Hypothalamus (tissue), 51 donors: ENCODE measurements around the gene KCNK17.

Source experiments
- DNase-seq, 51 donors: peaks; one replicate each; lab custom pipeline; 2025; lab: John Stamatoyannopoulos, UW

The KCNK17 gene

DNA sequence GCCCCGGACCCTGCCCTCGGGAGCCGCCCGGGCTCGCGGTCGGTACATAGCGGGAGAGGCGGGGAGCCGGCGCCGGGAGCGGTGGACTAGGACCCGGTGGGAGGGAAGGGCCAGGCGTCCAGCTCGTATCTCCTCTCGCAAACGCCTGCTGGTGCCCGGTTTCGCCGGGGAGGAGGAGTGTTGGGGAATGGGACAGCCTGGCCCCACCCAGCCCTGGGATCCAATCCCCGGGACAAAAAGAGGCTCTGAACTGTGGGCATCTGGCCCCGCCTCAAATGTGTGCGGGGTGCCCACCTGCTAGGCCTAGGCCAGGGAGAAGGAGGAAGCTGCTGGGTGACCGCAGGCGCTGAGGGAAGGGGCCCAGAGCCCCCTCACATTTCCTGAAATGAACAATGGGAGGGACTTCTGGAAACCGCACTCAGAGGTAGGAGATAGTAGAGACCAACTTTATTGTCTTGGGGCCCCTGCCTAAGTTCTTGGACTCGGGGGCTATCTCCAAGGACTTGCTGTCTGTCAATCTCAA, at the start of gene KCNK17:
Gene KCNK17 (minus strand): TSS at position 147 of the 523 bp plus-strand sequence. CDS start 99 bp downstream, at position 48.
- no peak for DNase-seq

DNA sequence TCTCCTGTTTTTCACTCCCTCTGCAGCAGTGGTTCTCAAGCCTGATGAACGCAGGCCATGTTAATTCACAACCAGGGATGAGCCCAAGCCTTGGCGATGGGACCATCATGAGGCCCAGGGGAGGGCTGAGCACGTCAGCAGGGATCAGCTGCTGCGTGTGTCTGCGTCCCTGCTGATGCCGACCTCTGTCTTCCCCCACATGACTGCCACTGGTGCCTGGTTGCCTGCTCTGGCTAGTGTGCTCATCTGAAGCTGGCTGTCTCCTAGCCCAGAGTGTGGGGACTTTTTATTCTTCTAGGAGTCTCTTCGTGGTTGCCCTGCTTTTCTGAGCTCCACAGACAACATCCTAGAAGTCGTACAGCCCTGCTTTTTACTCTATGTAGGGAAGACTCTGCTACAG, 49.1 kb upstream of the KCNK17 start:
- DNase-seq = no peak

- peak in 20 of 51 donors; percentile 15 to 79 (median 44) for DNase-seq
Observed at GRCh38 chr6:39362487-39362865, 48.3 kb upstream of the KCNK17 start.

- DNase-seq = peak in 49 of 51 donors; percentile 13 to 81 (median 58)
Observed at GRCh38 chr6:39361657-39362486, 47.7 kb upstream of the KCNK17 start.

GRCh38 chr6:39360378-39360777, 46.2 kb upstream of the KCNK17 start:
- no peak for DNase-seq

DNA sequence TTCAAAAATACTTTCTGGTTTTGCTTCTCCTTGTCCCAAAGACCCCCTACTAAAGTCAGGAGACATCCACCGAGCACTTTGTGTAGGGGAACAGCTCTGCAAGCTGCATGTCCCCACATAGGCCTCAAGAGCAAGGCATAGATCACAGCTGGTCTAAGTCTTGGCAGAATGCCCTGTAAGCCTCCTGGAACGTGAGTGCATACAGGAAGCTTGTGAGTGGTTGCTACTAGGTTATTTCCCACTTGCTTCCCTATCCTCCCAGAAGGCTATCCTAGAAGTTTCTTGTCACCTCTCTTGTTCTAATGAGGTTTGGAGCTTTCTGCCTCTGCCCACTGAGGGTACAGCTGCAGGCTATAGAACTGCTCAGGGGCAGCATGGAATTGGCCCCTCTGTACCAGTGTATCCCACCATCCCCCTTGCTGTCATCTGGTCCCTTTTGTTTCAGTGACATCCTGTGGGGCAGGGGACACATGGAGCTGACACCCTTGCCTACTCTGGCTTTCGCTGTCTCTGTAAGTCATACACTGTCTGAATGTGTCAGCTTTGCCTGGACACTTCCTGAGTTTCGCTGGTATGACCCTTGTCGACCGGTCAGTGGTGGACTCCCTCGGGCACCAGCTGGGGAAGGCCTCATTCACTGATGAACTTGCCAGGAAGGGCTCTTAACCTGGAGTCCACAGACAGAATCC, 43.9 kb upstream of the KCNK17 start:
- DNase-seq = no peak

- no peak for DNase-seq
Observed at GRCh38 chr6:39353698-39354315, 39.6 kb upstream of the KCNK17 start.

DNA sequence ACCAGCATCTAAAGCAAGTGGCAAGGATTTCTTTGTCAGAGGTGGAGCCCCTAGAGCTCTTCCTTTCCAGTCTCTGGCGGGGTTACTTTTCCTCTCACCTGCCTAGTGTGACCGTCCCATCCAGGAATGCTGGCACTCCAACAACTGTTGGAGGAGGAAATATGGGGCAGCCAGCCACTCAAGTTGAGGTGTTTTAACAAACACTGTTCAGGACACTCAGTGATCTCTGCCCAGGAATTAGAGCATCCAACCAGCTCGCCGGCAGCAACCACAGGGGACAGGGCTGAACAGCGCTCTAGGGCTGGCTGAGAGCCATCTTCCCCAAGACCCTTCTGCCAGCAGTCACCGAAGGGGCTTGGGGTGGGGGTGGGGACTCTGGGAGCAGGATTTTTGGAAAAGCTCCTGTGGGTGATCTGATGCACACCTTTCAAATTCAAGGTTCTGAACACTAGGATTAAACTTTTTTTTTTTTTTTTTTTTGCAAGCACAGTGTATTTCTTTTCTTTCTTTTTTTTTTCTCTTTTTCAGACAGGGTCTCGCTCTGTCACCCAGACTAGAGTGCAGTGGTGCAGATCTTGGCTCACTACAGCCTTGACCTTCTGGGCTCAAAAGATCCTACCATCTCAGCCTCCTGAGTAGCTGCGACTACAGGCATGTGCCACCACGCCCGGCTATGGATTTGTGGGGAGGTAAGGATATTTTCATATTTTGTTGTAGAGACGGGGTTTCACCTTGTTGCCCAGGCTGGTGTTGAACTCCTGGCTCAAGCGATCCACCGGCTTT, 36.7 kb upstream of the KCNK17 start:
- no peak for DNase-seq

DNA sequence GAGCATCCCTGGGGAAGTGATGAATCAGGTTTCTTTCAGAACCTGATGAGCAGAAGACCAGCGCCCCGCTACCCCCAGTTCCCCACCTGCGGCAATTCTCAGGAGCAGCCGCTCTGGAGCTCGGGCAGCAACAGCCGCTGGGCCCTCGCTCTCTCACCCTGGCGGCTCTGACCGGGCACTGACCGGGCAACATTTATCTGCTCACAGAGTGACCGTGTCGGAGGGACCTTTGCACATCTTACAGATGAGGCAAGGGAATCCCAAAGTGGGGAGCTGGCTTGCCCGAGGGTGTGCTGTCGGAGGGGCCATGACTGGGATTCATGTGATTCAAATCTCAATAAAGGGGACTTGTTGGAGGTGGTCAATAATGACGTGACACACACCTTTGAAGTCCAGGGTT, 34.5 kb upstream of the KCNK17 start:
- no peak for DNase-seq

GRCh38 chr6:39347906-39348585, 33.8 kb upstream of the KCNK17 start:
- DNase-seq = peak in 42 of 51 donors; percentile 8 to 76 (median 49)

GRCh38 chr6:39347206-39347605, 33.0 kb upstream of the KCNK17 start:
- no peak for DNase-seq

- no peak for DNase-seq
Observed at GRCh38 chr6:39344821-39345280, 30.6 kb upstream of the KCNK17 start.

- no peak for DNase-seq
Observed at GRCh38 chr6:39343396-39343870, 29.2 kb upstream of the KCNK17 start.

DNA sequence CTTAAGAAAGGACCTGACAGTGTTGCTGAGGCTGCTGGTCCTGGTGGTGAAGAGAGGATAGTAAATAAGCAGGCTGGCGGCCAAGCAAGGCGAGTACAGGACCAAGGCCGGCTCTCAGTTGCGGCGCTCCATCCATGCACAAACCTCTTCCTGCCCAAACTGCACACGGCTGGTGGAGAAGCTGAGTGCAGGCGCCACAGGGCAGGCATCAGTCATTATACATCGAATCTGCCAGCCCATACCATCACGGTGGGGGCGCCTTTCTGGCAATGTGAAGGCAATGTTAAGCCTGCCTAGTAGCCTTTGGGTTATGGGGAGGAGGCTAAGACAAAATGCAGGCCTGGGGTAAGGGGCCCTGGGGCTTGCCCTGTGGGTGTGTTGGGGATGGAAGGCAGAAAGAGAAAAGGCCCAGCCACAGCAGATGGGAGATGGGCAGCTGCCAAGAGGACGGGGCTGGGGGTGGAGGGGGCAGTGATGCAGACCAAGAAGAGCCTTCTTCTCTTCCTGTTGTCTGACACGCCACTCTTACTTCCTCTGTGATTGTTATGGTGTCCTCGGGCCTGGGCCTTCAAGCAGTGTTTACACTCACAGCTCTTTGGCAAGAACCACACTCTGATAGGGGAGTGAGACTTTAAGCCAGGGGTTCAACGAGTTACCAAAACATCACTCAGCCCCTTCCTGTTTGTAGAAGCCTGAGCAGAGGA, 28.6 kb upstream of the KCNK17 start:
- DNase-seq = peak in 1 of 51 donors; percentile 17

- no peak for DNase-seq
Observed at GRCh38 chr6:39341937-39342336, 27.7 kb upstream of the KCNK17 start.

DNA sequence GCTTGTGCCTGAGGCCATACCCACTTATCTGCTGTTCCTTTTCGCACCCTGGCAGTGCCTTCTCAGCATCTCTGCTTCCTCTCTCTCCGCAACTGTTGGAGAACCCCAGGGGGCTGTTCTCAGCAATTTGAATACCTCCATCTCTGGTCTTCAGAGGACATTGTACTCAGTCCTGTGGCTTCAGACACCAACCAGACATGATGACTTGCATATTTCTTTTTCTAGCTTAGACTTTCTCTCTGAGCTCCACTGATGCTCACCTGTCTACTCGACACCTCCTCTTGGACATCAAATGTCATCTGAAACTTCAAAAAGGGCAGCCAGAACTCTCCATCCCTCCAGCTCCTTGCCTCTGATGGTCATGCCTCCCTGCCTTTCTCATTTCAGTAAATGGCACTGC, 27.1 kb upstream of the KCNK17 start:
- DNase-seq = no peak

DNA sequence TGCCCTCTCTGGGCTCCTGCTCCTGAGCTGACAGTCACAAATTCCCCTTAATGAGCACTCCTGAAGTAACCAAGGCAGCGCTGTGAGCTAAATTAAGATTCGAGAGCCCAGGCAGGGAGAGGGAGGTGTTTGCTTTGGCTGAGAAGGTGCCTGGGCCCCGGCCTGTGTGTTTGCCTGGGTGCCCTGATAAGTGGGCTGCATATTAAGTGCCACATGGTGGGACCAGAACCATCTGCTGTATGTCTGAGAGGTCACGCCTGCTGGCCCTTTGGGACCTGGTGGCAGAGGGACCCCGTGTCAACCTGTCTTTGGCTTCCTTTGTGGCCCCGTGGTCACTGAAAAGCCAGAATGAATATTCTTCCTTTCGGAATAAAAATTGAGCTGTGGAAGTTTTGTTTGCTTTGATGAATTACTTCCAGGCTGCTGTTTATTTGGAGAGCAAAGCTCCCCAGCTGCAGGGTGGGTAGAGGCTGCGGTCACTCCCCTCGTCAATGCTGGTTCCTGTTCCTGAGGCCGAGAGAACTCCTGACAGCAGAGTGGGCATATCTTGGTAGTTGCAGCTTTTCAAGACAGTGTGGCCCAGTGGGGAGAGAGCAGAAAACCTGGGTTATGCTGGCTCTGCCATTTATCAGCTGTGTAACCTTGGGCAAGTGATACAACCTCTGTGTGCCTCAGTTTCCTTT, 25.8 kb upstream of the KCNK17 start:
- DNase-seq = peak in 2 of 51 donors; percentile 11 to 17

DNA sequence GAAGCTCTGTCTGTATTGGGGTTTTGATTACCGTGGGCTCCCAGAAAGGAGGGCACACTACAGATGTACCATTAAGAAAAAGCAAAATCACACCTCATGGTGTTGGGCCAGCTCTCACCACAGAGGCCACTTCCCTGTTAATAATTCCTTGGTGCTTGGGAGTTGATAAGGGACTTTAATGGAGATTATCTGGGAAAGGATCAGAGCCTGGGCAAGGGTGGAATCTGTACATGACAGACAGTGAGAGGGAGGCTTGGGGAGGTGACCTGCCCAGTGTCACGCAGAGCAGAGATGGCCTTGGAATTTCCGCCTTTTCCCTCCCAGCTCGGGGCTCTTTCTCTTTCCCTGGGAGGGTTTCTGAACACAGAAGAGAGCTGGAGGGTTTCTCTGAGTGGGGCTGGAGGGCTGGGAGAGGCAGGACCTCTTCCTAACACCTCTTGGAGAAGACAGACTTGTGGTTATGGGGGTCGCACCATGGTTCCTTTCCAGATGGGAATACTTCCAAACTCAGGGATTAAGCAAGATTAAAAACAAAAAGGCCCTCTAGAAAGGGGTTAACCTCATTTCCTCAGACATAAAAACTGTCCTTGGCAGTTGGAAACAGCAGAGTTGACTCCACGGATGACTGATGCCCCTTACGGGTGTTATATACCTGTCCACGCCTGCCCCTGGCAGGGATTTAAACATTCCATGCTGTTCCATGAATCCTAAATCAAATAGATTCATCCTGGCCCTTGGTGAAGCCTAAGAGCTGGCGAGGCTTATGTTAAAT, 25.1 kb upstream of the KCNK17 start:
- DNase-seq = no peak
